Activated CD4-positive, alpha-beta T cell treated with anti-CD3 and anti-CD28 coated beads for 48 hours (primary cell): Measurements from ENCODE around the gene CD59.
"Not testable (repeated sequence)": the region's sequence is repeated elsewhere in the genome, so short reads cannot be mapped to it uniquely, and the experiment has no call there.

ENCODE experiments used
- DNase-seq: peaks from one replicate; pipeline ENCODE4 v3.0.0-alpha.2; 2020

CD59 gene

GRCh38 chr11:33742249-33742851 is 6.1 kb upstream of the CD59 start:
- no peak for DNase-seq

- DNase-seq: no peak
Observed at GRCh38 chr11:33741806-33742205, 5.6 kb upstream of the CD59 start.

GRCh38 chr11:33737362-33737821 is 1.2 kb upstream of the CD59 start:
- no peak for DNase-seq

- DNase-seq: peak; percentile 56
Observed at GRCh38 chr11:33735271-33736147, 714 bp downstream of the CD59 start.

- no peak for DNase-seq
Observed at GRCh38 chr11:33734441-33735270, 1.6 kb downstream of the CD59 start.

GRCh38 chr11:33733980-33734379 is 2.2 kb downstream of the CD59 start:
- no peak for DNase-seq

- DNase-seq: peak; percentile 57
Observed at GRCh38 chr11:33731723-33732531, 4.3 kb downstream of the CD59 start.

- DNase-seq: no peak
Observed at GRCh38 chr11:33730716-33731115, 5.5 kb downstream of the CD59 start.

GRCh38 chr11:33729072-33729664 is 7.1 kb downstream of the CD59 start:
- not testable (repeated sequence) for DNase-seq

- DNase-seq: not testable (repeated sequence)
Observed at GRCh38 chr11:33727539-33727938, 8.7 kb downstream of the CD59 start.

- DNase-seq: no peak
Observed at GRCh38 chr11:33725496-33725895, 10.7 kb downstream of the CD59 start.

GRCh38 chr11:33724644-33725035 is 11.6 kb downstream of the CD59 start:
- no peak for DNase-seq

GRCh38 chr11:33723238-33723881 is 12.9 kb downstream of the CD59 start:
- peak; percentile 21 for DNase-seq

- peak; percentile 80 for DNase-seq
Observed at GRCh38 chr11:33722590-33723234, 13.5 kb downstream of the CD59 start.

- DNase-seq: no peak
Observed at GRCh38 chr11:33721984-33722383, 14.2 kb downstream of the CD59 start.

GRCh38 chr11:33721426-33721825 is 14.8 kb downstream of the CD59 start:
- peak; percentile 23 for DNase-seq

GRCh38 chr11:33719587-33719986 is 16.6 kb downstream of the CD59 start:
- DNase-seq: no peak

- no peak for DNase-seq
Observed at GRCh38 chr11:33718440-33718839, 17.8 kb downstream of the CD59 start.

- no peak for DNase-seq
Observed at GRCh38 chr11:33716243-33716642, 20.0 kb downstream of the CD59 start.

GRCh38 chr11:33713856-33714398 is 22.3 kb downstream of the CD59 start:
- no peak for DNase-seq
